Right cardiac atrium (tissue), 5 donors: ENCODE data around the gene RTEL1. TPM values are rescaled to one million over a fixed set of nuclear protein-coding genes. Genes with fewer than 3 reads are reported as not detected.
"Not testable (repeated sequence)": the region's sequence is repeated elsewhere in the genome, so short reads cannot be mapped to it uniquely, and the experiment has no call there.

Source experiments
- ATAC-seq, 2 donors: fragments of 200-7000 bp; cut with Tn5 transposase; one replicate each; pipeline versions ENCODE4 v1.8.0 to v1.9.1; 2020; ENCODE audit warnings: moderate library complexity in 2 of 2, mild to moderate bottlenecking in 1 of 2
- DNase-seq, 3 donors: peaks; one replicate each; pipeline ENCODE4 v3.0.0-alpha.2; 2020
- H3K27ac ChIP-seq: one replicate; pipeline ENCODE4 v1.5.1; 2013; ENCODE audit warnings: mild to moderate bottlenecking, low read length, control low read depth, moderate library complexity
- H3K27me3 ChIP-seq: one replicate; pipeline ENCODE4 v1.6.1; 2013; ENCODE audit not compliant: control insufficient read depth, insufficient read depth
- H3K4me1 ChIP-seq: one replicate; pipeline ENCODE4 v1.6.1; 2013; ENCODE audit warnings: low read length; ENCODE audit not compliant: control insufficient read depth, insufficient read depth
- H3K4me3 ChIP-seq: one replicate; pipeline ENCODE4 v1.5.1; 2013; ENCODE audit warnings: low read length, control low read depth
- H3K9me3 ChIP-seq: one replicate; pipeline ENCODE4 v1.6.1; 2013; ENCODE audit warnings: low read length; ENCODE audit not compliant: control insufficient read depth
- WGBS: extraction: QIAGEN DNeasy Blood & Tissue Kit; methylation state at CpG from one replicate; pipeline ENCODE4 v1.1.7; 2013; 5-methylcytosine and 5-hydroxymethylcytosine counted together
- intact Hi-C, 4 donors: fragments of 100-400 bp; cut with DNase I; formaldehyde crosslinking; loops; one replicate each; pipeline versions ENCODE4 v1.11.0 to v1.14.0; 2022 to 2023
- polyA plus RNA-seq: library from polyadenylated mRNA; stranded (reverse); fragments of 200-250 nt; gene quantifications from one replicate; pipeline ENCODE4 v1.2.3, GENCODE V29; 2013
- total RNA-seq, 4 donors: library from RNA; stranded (reverse); fragmentation: NEBNext Ultra II Directional; extraction: Animal tissue kit (Norgen Biotek cat#: 25700); gene quantifications; one replicate each; pipeline ENCODE4 v1.2.1, GENCODE V29; 2021
- donor health status: healthy with polysubstance abuse.
- donor health status: DM: no; HTN: yes; CAD: no.
- donor health status: DM: no; HTN: no; CAD: no.
- donor health status: DM: no; HTN: yes; CAD: no; lungs with severe emphysema.
- donor health status: DM: yes; HTN: yes; CAD: no.

Gene RTEL1
- total and polyA plus RNA-seq, 5 donors, result 7.7 to 14.8 (median 13.3) TPM

DNA sequence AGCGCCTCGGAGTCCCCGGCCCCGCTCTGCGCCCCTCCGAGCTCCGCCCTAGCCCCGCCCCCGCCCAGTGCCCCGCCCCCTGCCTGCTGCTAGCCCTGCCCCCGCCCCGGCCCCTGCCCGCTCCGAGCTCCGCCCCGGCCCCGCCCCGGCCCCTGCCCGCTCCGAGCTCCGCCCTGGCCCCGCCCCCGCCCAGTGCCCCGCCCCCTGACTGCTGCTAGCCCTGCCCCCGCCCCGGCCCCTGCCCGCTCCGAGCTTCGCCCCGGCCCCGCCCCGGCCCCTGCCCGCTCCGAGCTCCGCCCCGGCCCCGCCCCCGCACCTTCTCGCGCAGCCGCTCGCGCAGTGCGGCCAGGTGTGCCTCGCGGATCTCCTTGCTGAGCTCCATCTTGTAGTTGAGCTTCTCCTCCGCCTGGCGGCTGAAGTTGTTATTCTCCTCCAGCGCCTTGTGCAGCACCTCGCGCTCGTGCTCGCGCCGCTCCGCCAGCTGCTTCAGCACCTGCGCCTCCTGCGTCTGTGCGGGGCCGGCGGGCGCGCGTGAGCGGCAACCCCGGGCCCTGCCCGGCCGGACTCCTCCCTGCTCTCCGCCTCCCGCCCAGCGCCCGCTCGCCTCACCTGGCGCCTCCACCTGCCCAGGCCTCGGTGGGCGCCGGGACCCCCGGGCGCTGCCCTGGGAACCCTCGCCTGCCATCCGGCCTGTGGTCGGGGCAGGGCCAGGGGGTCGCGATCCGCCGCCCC, 16.2 kb upstream of the RTEL1 start:
- 3% methylated on average over 86 of the region's 86 CpGs for WGBS
- Histone ChIP-seq H3K27ac (peak overlapping the region; percentile 94), H3K27me3 (no peaks in the 10 kb centered on the region), H3K9me3 (no peaks in the 10 kb centered on the region), H3K4me1 (peaks cover 2% of the 10 kb centered on the region), H3K4me3 (peak overlapping the region; percentile 51)
- ATAC-seq (peak; percentile 88 to 90), DNase-seq (peak; percentile 84 to 97 (median 93))
- intact Hi-C loops, result loop anchor here in 1 of 4 donors (10.0 kb wide), 1 partner anchor 93 kb away; the partner anchor contains the start of genes LIME1 and SLC2A4RG

DNA sequence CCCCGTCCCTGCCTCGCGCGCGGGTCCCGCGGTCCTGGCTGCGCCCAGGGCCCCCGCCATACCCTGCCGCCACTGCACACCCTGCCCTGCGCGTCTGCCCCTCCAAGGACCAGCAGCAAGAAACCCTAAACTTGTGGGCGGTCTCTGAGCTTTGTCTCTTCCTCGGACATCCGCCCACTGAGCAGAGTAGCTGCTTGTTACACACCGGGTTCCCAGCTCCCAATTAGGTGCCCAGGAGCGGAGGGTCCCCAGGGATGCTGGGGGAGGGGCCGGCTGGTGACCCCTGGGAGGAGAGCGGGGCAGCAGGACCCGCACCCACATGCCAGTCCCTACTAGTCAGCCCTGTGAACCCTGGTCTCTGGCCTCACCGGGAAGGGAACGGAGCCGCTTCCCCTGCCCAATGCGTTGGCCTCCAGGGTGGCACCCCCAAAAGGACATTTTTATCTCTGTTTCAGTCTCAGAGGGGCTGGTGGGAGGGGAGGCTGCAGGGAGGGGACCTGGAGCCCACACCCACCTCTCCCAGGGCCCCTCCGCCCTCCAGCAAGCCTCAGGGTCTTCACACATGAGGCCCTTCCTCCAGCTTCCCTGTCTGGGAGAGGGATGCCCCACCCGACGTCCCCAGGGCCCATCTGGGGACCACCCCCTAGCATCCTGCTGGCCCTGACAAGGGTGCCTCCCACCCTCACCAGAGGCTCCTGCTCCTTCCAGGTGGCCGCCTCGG, 15.4 kb upstream of the RTEL1 start:
- Histone ChIP-seq H3K9me3 (no peaks in the 10 kb centered on the region), H3K4me1 (peaks cover 2% of the 10 kb centered on the region), H3K27ac (no peak overlapping the region), H3K27me3 (no peaks in the 10 kb centered on the region), H3K4me3 (peak overlapping the region; percentile 51)
- 38% methylated on average over 29 of the region's 29 CpGs for WGBS
- DNase-seq (peak in 1 of 3 donors; percentile 78), ATAC-seq (peak in 1 of 2 donors; percentile 2)
- intact Hi-C loops, result loop anchor here in 1 of 4 donors (10.0 kb wide), 1 partner anchor 92 kb away; the partner anchor contains the start of genes LIME1 and SLC2A4RG

- no peaks in the 10 kb centered on the region for H3K27me3 ChIP-seq
- 87% methylated on average over 10 of the region's 10 CpGs for WGBS
- ATAC-seq (no peak), DNase-seq (peak in 1 of 3 donors; percentile 53)
- H3K27ac ChIP-seq, result no peak overlapping the region
- intact Hi-C loops, result loop anchor here in 1 of 4 donors (10.0 kb wide), 1 partner anchor 91 kb away; the partner anchor contains the start of genes LIME1 and SLC2A4RG
- no peak overlapping the region for H3K4me3 ChIP-seq
- H3K4me1 ChIP-seq, result no peaks in the 10 kb centered on the region
- H3K9me3 ChIP-seq, result no peaks in the 10 kb centered on the region
These were observed 14.6 kb upstream of the RTEL1 start for GRCh38 chr20:63643499-63643898.

DNA sequence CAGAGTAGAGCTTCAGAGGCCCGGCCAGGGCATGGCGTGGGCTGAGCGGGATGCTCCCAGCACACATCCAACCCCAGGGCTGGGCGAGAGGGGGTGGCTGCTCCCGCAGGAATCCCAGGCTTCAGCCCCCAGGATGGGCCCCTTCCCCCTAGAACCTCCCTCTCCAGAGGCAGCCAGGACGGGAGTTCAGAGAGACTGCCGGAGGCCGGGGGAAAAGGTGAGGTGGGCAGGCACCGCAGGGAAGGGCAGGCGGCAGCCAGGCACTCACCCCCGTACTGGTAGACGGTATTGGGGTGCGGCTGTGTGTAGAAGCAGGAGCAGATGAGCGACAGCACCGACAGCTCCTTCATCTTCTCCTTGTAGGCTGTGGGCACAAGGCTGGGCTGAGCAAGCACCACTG, 14.2 kb upstream of the RTEL1 start:
- H3K9me3 ChIP-seq, result no peaks in the 10 kb centered on the region
- DNase-seq (peak in 1 of 3 donors; percentile 60), ATAC-seq (no peak)
- H3K27ac ChIP-seq, result no peak overlapping the region
- intact Hi-C loops, result loop anchor here in 1 of 4 donors (10.0 kb wide), 1 partner anchor 91 kb away; the partner anchor contains the start of genes LIME1 and SLC2A4RG
- H3K4me3 ChIP-seq, result no peak overlapping the region
- H3K4me1 ChIP-seq, result no peaks in the 10 kb centered on the region
- 87% methylated on average over 15 of the region's 15 CpGs for WGBS
- H3K27me3 ChIP-seq, result no peaks in the 10 kb centered on the region

DNA sequence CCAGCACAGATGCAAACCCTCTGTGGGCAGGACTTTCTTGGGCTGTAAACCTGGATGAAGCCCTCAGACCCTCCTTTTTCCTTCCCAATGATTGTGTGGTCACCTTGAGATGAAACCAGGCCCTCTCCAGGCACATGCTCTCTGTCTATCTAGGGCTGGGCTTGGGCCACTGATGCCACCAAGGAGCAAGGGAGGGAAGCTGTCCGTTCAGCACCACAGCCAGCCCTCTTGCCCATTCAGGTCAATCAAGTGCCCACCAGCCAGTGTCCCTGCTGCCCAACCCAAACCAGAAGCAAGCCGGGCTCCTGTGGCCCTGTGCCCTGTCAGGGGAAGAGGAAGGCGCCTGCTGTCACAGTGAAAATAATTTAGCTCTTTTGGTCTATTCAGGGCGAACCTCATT, 12.9 kb upstream of the RTEL1 start:
- no peaks in the 10 kb centered on the region for H3K4me1 ChIP-seq
- ATAC-seq, result no peak
- H3K27ac ChIP-seq, result no peak overlapping the region
- WGBS, result 82% methylated on average over 4 of the region's 4 CpGs
- no peak for DNase-seq
- H3K4me3 ChIP-seq, result no peak overlapping the region
- no peaks in the 10 kb centered on the region for H3K27me3 ChIP-seq
- intact Hi-C loops, result loop anchor here in 1 of 4 donors (10.0 kb wide), 1 partner anchor 90 kb away; the partner anchor contains the start of genes LIME1 and SLC2A4RG
- no peaks in the 10 kb centered on the region for H3K9me3 ChIP-seq

DNA sequence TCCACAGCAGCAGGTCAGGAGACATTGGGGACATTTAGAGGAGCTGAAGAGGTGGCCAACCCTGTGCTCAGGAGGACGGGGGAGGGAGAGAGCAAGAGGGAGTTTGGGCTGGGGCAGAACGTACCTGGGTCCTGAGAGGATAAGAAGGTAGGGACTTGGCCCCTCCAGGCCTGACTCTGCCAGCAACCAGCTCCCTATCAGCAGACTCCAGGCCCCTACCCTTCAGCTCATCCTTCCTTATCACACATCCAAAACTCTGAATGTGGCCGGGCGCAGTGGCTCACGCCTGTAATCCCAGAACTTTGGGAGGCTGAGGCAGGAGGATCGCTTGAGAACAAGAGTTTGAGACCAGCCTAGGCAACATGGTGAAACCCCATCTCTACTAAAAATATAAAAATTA, 9.9 kb upstream of the RTEL1 start:
- Histone ChIP-seq H3K27me3 (no peaks in the 10 kb centered on the region), H3K4me1 (no peaks in the 10 kb centered on the region), H3K4me3 (no peak overlapping the region), H3K9me3 (no peaks in the 10 kb centered on the region), H3K27ac (no peak overlapping the region)
- intact Hi-C loops, result loop anchor here in 1 of 4 donors (10.0 kb wide), 1 partner anchor 87 kb away; the partner anchor contains the start of genes LIME1 and SLC2A4RG
- whole genome bisulfite sequencing, result 83% methylated on average over 6 of the region's 6 CpGs
- no peak for DNase-seq
- ATAC-seq, result no peak

- Histone ChIP-seq H3K9me3 (no peaks in the 10 kb centered on the region), H3K27ac (no peak overlapping the region), H3K27me3 (no peaks in the 10 kb centered on the region), H3K4me3 (no peak overlapping the region), H3K4me1 (no peaks in the 10 kb centered on the region)
- intact Hi-C loops, result loop anchor here in 1 of 4 donors (10.0 kb wide), 1 partner anchor 86 kb away; the partner anchor contains the start of genes LIME1 and SLC2A4RG
- 80% methylated on average over 11 of the region's 11 CpGs for WGBS
- no peak for DNase-seq
- ATAC-seq, result no peak
These were observed 9.1 kb upstream of the RTEL1 start for GRCh38 chr20:63648895-63649589.

DNA sequence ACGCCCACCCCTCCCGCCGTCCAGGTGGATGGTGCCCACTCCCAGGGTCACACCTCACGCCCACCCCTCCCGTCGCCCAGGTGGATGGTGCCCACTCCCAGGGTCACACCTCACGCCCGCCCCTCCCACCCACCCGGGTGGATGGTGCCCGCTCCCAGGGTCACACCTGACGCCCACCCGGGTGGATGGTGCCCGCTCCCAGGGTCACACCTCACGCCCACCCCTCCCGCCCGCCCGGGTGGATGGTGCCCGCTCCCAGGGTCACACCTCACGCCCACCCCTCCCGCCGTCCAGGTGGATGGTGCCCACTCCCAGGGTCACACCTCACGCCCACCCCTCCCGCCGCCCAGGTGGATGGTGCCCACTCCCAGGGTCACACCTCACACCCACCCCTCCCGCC, 7.6 kb upstream of the RTEL1 start:
- H3K9me3 ChIP-seq, H3K4me3 ChIP-seq, H3K27me3 ChIP-seq, H3K4me1 ChIP-seq, H3K27ac ChIP-seq, ATAC-seq, DNase-seq: not testable (repeated sequence)
- 92% methylated on average over 25 of the region's 25 CpGs for WGBS
- intact Hi-C loops, result loop anchor here in 1 of 4 donors (10.0 kb wide), 1 partner anchor 324 kb away; the partner anchor contains the start of gene SAMD10

GRCh38 chr20:63651942-63652191, 6.2 kb upstream of the RTEL1 start:
- intact Hi-C loops, result loop anchor here in 1 of 4 donors (10.0 kb wide), 1 partner anchor 323 kb away; the partner anchor contains the start of gene SAMD10
- Histone ChIP-seq H3K4me3 (peak overlapping the region; percentile 52), H3K9me3 (no peaks in the 10 kb centered on the region), H3K4me1 (no peaks in the 10 kb centered on the region), H3K27ac (no peak overlapping the region), H3K27me3 (no peaks in the 10 kb centered on the region)
- DNase-seq (peak in 1 of 3 donors; percentile 66), ATAC-seq (peak; percentile 4 to 22)
- WGBS, result 15% methylated on average over 11 of the region's 11 CpGs

- intact Hi-C loops, result loop anchor here in 1 of 4 donors (10.0 kb wide), 1 partner anchor 322 kb away; the partner anchor contains the start of gene SAMD10
These were observed 5.7 kb upstream of the RTEL1 start for GRCh38 chr20:63652192-63652980.

More at GRCh38 chr20:63652192-63652980, 5.7 kb upstream of the RTEL1 start:
- WGBS, result under 1% methylated on average over 91 of the region's 91 CpGs
- Histone ChIP-seq H3K27me3 (no peaks in the 10 kb centered on the region), H3K9me3 (no peaks in the 10 kb centered on the region), H3K27ac (no peak overlapping the region), H3K4me1 (no peaks in the 10 kb centered on the region), H3K4me3 (peak overlapping the region; percentile 52)
- ATAC-seq (peak; percentile 29 to 37), DNase-seq (peak; percentile 50 to 83 (median 78))
